IMR-90 (cell line): ENCODE results near the gene ZNF831. TPM values are rescaled to one million over a fixed set of nuclear protein-coding genes. Genes with fewer than 3 reads are reported as not detected.

ENCODE experiments used
- ATAC-seq: fragments of 200-7000 bp; cut with Tn5 transposase; 2 replicates; pipeline ENCODE4 v1.9.1; 2020; ENCODE audit warnings: low read depth, mild to moderate bottlenecking, moderate library complexity
- BruUV-seq: library from RNA; stranded (reverse); fragments of 400-500 nt; replicated peaks from 2 replicates; lab custom pipeline; 2021; lab: Mats Ljungman, UMichigan
- CTCF ChIA-PET: fragments of 300-600 bp; formaldehyde crosslinking; extraction: SDS; loops from one replicate; lab custom pipeline; 2021; ENCODE audit warnings: antibody characterized with exemption; lab: Yijun Ruan, JAX
- POLR2A ChIA-PET: fragments of 300-600 bp; sonication (Branson Sonifier 250); formaldehyde crosslinking; loops from one replicate; lab custom pipeline; 2022; ENCODE audit warnings: antibody characterized with exemption; ENCODE audit not compliant: unreplicated experiment; lab: Charles Lee
- DNase-seq: peaks from one replicate; pipeline ENCODE4 v3.0.0; 2013
- H2AFZ ChIP-seq: replicated peaks from 2 replicates; pipeline ENCODE3; 2013; ENCODE audit warnings: low read length, mild to moderate bottlenecking; ENCODE audit not compliant: poor library complexity
- H2AK5ac ChIP-seq: 2 replicates; pipeline ENCODE4 v1.6.1; 2013; ENCODE audit warnings: low read depth, low read length, inconsistent platforms
- H2AK9ac ChIP-seq: replicated peaks from 2 replicates; pipeline ENCODE3; 2013; ENCODE audit warnings: mild to moderate bottlenecking, low read depth, low read length, moderate library complexity; ENCODE audit not compliant: poor library complexity
- H2BK120ac ChIP-seq: 2 replicates; pipeline ENCODE4 v1.6.1; 2013; ENCODE audit warnings: low read depth, low read length, inconsistent platforms
- H2BK15ac ChIP-seq: 3 replicates; pipeline ENCODE4 v1.6.1; 2013; ENCODE audit warnings: low read depth, low read length, inconsistent platforms
- H2BK20ac ChIP-seq: 2 replicates; pipeline ENCODE4 v1.6.1; 2013; ENCODE audit warnings: low read depth, mild to moderate bottlenecking, inconsistent platforms, low read length, moderate library complexity
- H2BK5ac ChIP-seq: 2 replicates; pipeline ENCODE4 v1.6.1; 2013; ENCODE audit warnings: mild to moderate bottlenecking, low read depth, low read length, inconsistent platforms; ENCODE audit not compliant: poor library complexity, severe bottlenecking
- H3K14ac ChIP-seq: replicated peaks from 2 replicates; pipeline ENCODE4 v1.6.1; 2013; ENCODE audit warnings: low read depth, low read length, inconsistent platforms
- H3K18ac ChIP-seq: 2 replicates; pipeline ENCODE4 v1.6.1; 2013; ENCODE audit warnings: low read depth, low read length, control low read depth
- H3K23ac ChIP-seq: 2 replicates; pipeline ENCODE4 v1.6.1; 2013; ENCODE audit warnings: low read depth, low read length, inconsistent platforms
- H3K27ac ChIP-seq: 2 replicates; pipeline ENCODE4 v1.5.1; 2013; ENCODE audit warnings: mild to moderate bottlenecking, control low read depth, low read length; ENCODE audit not compliant: insufficient read depth
- H3K27me3 ChIP-seq: 2 replicates; pipeline ENCODE4 v1.6.1; 2013; ENCODE audit warnings: low read length; ENCODE audit not compliant: control insufficient read depth, insufficient read depth
- H3K36me3 ChIP-seq: 2 replicates; pipeline ENCODE4 v1.6.1; 2013; ENCODE audit warnings: low read length, mixed read lengths; ENCODE audit not compliant: control insufficient read depth, insufficient read depth
- H3K4ac ChIP-seq: 2 replicates; pipeline ENCODE4 v1.6.1; 2013; ENCODE audit warnings: low read depth, low read length, inconsistent platforms
- H3K4me1 ChIP-seq: 2 replicates; pipeline ENCODE4 v1.6.1; 2013; ENCODE audit warnings: low read length, mixed read lengths; ENCODE audit not compliant: control insufficient read depth, insufficient read depth
- H3K4me2 ChIP-seq: 2 replicates; pipeline ENCODE4 v1.6.1; 2013; ENCODE audit warnings: low read depth, mild to moderate bottlenecking, control low read depth, low read length, moderate library complexity
- H3K4me3 ChIP-seq: 2 replicates; pipeline ENCODE4 v1.5.1; 2013; ENCODE audit warnings: low read depth, mild to moderate bottlenecking, control low read depth, low read length, moderate library complexity; ENCODE audit not compliant: insufficient read depth
- H3K56ac ChIP-seq: 2 replicates; pipeline ENCODE4 v1.6.1; 2013; ENCODE audit warnings: low read length, inconsistent platforms; ENCODE audit not compliant: insufficient read depth; ENCODE audit errors: extremely low read depth
- H3K79me1 ChIP-seq, 2 experiments: 2 replicates each; pipeline ENCODE4 v1.6.1; 2013; ENCODE audit warnings: low read length in 2 of 2, inconsistent platforms in 1 of 2, low read depth in 1 of 2
- H3K9ac ChIP-seq: 2 replicates; pipeline ENCODE4 v1.6.1; 2013; ENCODE audit warnings: low read depth, low read length, control low read depth
- H3K9me1 ChIP-seq: 2 replicates; pipeline ENCODE4 v1.6.1; 2013; ENCODE audit warnings: low read length, inconsistent platforms; ENCODE audit not compliant: insufficient read depth
- H3K9me3 ChIP-seq: 2 replicates; pipeline ENCODE4 v1.6.1; 2013; ENCODE audit warnings: low read length; ENCODE audit not compliant: control insufficient read depth, insufficient read depth
- H4K20me1 ChIP-seq: 2 replicates; pipeline ENCODE4 v1.6.1; 2013; ENCODE audit warnings: low read length, inconsistent platforms; ENCODE audit not compliant: insufficient read depth
- H4K5ac ChIP-seq: 2 replicates; pipeline ENCODE4 v1.6.1; 2013; ENCODE audit warnings: mild to moderate bottlenecking, low read depth, low read length, control low read depth
- H4K8ac ChIP-seq, 2 experiments: 2 replicates each; pipeline ENCODE4 v1.6.1; 2013; ENCODE audit warnings: low read depth in 2 of 2, low read length in 2 of 2, control low read depth in 1 of 2, inconsistent platforms in 1 of 2
- H4K91ac ChIP-seq: 2 replicates; pipeline ENCODE4 v1.6.1; 2013; ENCODE audit warnings: low read depth, low read length, inconsistent platforms; ENCODE audit not compliant: insufficient read depth
- CHD1 ChIP-seq: IDR thresholded peaks from 2 replicates; pipeline ENCODE4 v1.6.1; 2012; ENCODE audit warnings: low read depth, low read length, improper control_type of control experiment
- FOS ChIP-seq: fragments of 150-350 bp; IDR thresholded peaks from 2 replicates; pipeline ENCODE4 v1.6.1; 2016; ENCODE audit warnings: low read depth, low read length
- MAFK ChIP-seq: IDR thresholded peaks from 2 replicates; pipeline ENCODE4 v1.6.1; 2012; ENCODE audit warnings: low read depth, low read length, improper control_type of control experiment
- MAZ ChIP-seq: IDR thresholded peaks from 2 replicates; pipeline ENCODE4 v1.6.1; 2012; ENCODE audit warnings: low read depth, mild to moderate bottlenecking, low read length, improper control_type of control experiment, moderate library complexity, borderline replicate concordance
- MXI1 ChIP-seq: IDR thresholded peaks from 2 replicates; pipeline ENCODE4 v1.6.1; 2012; ENCODE audit warnings: low read depth, mild to moderate bottlenecking, low read length, moderate library complexity, borderline replicate concordance
- POLR2A ChIP-seq: IDR thresholded peaks from 2 replicates; pipeline ENCODE4 v1.6.1; 2012; ENCODE audit warnings: mild to moderate bottlenecking, low read depth, low read length
- RCOR1 ChIP-seq: IDR thresholded peaks from 2 replicates; pipeline ENCODE4 v1.6.1; 2012; ENCODE audit warnings: mild to moderate bottlenecking, low read length, improper control_type of control experiment; ENCODE audit not compliant: insufficient replicate concordance
- RFX5 ChIP-seq: IDR thresholded peaks from 2 replicates; pipeline ENCODE4 v1.8.0; 2012; ENCODE audit warnings: low read depth, mild to moderate bottlenecking, low read length, moderate library complexity
- SMC3 ChIP-seq: fragments of 150-350 bp; IDR thresholded peaks from 2 replicates; pipeline ENCODE4 v1.6.1; 2016; ENCODE audit warnings: low read depth, mild to moderate bottlenecking, antibody characterized with exemption, low read length, moderate library complexity
- WGBS, 2 experiments: methylation state at CpG; one replicate each; pipeline versions ENCODE4 v1.1.5 to v1.1.7; 2013; ENCODE audit warnings: missing lambda C conversion rate in 2 of 2; ENCODE audit not compliant: insufficient read length in 1 of 2; ENCODE audit errors: extremely low coverage in 2 of 2; 5-methylcytosine and 5-hydroxymethylcytosine counted together
- dilution Hi-C: fragments of 300-500 bp; cut with HindIII; formaldehyde crosslinking; loops from one replicate; pipeline ENCODE4 v1.14.3; 2018; ENCODE audit warnings: low sequenced_read_pairs; ENCODE audit not compliant: unreplicated experiment
- in situ Hi-C: fragments of 300-500 bp; cut with MboI; formaldehyde crosslinking; loops from 3 replicates; pipeline ENCODE4 v1.14.3; 2019; ENCODE audit warnings: low sequenced_read_pairs, inconsistent platforms, mixed read lengths
- intact Hi-C: fragments of 100-400 bp; cut with micrococcal nuclease; formaldehyde crosslinking; loops from 2 replicates; pipeline ENCODE4 v1.10.0; 2022
- polyA plus RNA-seq, 3 experiments: library from polyadenylated mRNA; depleted of rRNA; stranded (reverse); fragments of >200 nt; gene quantifications; 2 replicates each; pipeline ENCODE4 v1.2.3, GENCODE V29; 2012; ENCODE audit warnings: low replicate concordance in 1 of 3
- total RNA-seq: library from RNA; depleted of rRNA; stranded (reverse); fragments of >200 nt; gene quantifications from 2 replicates; pipeline ENCODE4 v1.2.3, GENCODE V29; 2012
- TF ChIP-seq, protein P1 (sequence below): conservative IDR thresholded peaks from 2 replicates; pipeline ENCODE4 v1.5.1; 2012; ENCODE audit warnings: mild to moderate bottlenecking, low read depth, low read length, improper control_type of control experiment
- TF ChIP-seq, protein P2 (sequence below): fragments of 150-350 bp; IDR thresholded peaks from 2 replicates; pipeline ENCODE4 v1.6.1; 2016; ENCODE audit warnings: low read depth, mild to moderate bottlenecking, low read length, moderate library complexity, borderline replicate concordance

The ZNF831 gene
- total and polyA plus RNA-seq, 2 of the 4 experiments (the other 2 are of a cell fraction), result not detected

DNA sequence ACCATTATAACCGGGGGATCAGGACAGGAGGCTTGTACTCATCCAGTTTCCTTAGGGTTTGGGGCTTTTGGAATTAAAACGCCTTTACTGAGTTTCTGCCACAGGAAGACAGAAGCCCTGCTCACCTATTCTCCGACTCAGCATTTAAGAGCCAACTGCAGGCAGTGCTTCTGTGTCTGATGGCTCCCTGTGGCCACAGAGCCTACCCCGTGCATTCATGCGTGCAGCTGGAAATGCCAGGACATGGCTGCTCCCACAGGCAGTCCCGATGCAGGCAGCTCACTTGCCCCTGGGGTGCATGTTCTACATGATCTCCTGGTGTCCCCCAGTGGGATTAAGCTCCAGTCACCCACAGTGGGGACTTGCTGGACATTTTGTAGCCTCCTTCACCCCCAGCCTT is 22.2 kb downstream of the ZNF831 start:
- 56% methylated on average over 3 of the region's 6 CpGs; no CpG with 5 or more reads in 1 of the 2 experiments for WGBS, 2 experiments
- no peak overlapping the region for H2BK20ac ChIP-seq
- no peak overlapping the region for H3K27ac ChIP-seq
- in situ Hi-C loops (no loop called here), intact Hi-C loops (no loop called here), dilution Hi-C loops (no loop called here)
- no peak overlapping the region for H2BK5ac ChIP-seq
- no peaks in the 10 kb centered on the region for H3K9me1 ChIP-seq
- H4K20me1 ChIP-seq, result no peaks in the 10 kb centered on the region
- no peak overlapping the region for H2AK9ac ChIP-seq
- no peak for ATAC-seq
- no peak overlapping the region for H3K9ac ChIP-seq
- no peak overlapping the region for H2AFZ ChIP-seq
- no peak overlapping the region for H3K4me3 ChIP-seq
- no peak overlapping the region for H3K56ac ChIP-seq
- ChIA-PET CTCF (no interaction called here), POLR2A (no interaction called here)
- no peak overlapping the region for H4K8ac ChIP-seq
- no peak overlapping the region for H3K4ac ChIP-seq
- no peaks in the 10 kb centered on the region for H3K9me3 ChIP-seq
- no peak overlapping the region for H3K18ac ChIP-seq
- DNase-seq, result no peak
- no peak overlapping the region for H4K91ac ChIP-seq
- no peak overlapping the region for H3K14ac ChIP-seq
- no peak overlapping the region for H2AK5ac ChIP-seq
- H4K5ac ChIP-seq, result no peak overlapping the region
- no peaks in the 10 kb centered on the region for H3K79me1 ChIP-seq
- TF ChIP-seq SMC3 (no peak), MXI1 (no peak), RCOR1 (no peak), POLR2A (no peak), MAZ (no peak), CHD1 (no peak), RFX5 (no peak), MAFK (no peak), FOS (no peak)
- TF ChIP-seq, protein P1, sequence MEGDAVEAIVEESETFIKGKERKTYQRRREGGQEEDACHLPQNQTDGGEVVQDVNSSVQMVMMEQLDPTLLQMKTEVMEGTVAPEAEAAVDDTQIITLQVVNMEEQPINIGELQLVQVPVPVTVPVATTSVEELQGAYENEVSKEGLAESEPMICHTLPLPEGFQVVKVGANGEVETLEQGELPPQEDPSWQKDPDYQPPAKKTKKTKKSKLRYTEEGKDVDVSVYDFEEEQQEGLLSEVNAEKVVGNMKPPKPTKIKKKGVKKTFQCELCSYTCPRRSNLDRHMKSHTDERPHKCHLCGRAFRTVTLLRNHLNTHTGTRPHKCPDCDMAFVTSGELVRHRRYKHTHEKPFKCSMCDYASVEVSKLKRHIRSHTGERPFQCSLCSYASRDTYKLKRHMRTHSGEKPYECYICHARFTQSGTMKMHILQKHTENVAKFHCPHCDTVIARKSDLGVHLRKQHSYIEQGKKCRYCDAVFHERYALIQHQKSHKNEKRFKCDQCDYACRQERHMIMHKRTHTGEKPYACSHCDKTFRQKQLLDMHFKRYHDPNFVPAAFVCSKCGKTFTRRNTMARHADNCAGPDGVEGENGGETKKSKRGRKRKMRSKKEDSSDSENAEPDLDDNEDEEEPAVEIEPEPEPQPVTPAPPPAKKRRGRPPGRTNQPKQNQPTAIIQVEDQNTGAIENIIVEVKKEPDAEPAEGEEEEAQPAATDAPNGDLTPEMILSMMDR, result no peak
- TF ChIP-seq, protein P2, sequence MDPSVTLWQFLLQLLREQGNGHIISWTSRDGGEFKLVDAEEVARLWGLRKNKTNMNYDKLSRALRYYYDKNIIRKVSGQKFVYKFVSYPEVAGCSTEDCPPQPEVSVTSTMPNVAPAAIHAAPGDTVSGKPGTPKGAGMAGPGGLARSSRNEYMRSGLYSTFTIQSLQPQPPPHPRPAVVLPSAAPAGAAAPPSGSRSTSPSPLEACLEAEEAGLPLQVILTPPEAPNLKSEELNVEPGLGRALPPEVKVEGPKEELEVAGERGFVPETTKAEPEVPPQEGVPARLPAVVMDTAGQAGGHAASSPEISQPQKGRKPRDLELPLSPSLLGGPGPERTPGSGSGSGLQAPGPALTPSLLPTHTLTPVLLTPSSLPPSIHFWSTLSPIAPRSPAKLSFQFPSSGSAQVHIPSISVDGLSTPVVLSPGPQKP, result no peak
- H3K4me1 ChIP-seq, result no peaks in the 10 kb centered on the region
- H3K27me3 ChIP-seq, result no peaks in the 10 kb centered on the region
- no peak overlapping the region for H3K4me2 ChIP-seq
- no peak overlapping the region for H2BK15ac ChIP-seq
- BruUV-seq, result no TSS peak
- H3K23ac ChIP-seq, result no peak overlapping the region
- no peaks in the 10 kb centered on the region for H3K36me3 ChIP-seq
- no peak overlapping the region for H2BK120ac ChIP-seq
